Hindlimb muscle (tissue), 1 donor: Measurements from ENCODE around the gene MYO16. TPM values are rescaled to one million over a fixed set of nuclear protein-coding genes. Genes with fewer than 3 reads are reported as not detected.
"Not testable (repeated sequence)": the region's sequence is repeated elsewhere in the genome, so short reads cannot be mapped to it uniquely, and the experiment has no call there.

ENCODE experiments used
- DNase-seq: peaks from one replicate; pipeline ENCODE4 v3.0.0-alpha.2; 2013
- polyA plus RNA-seq: library from polyadenylated mRNA; unstranded; fragments of 120-200 nt; gene quantifications from one replicate; pipeline ENCODE4 v1.2.1, GENCODE V29; 2013; ENCODE audit not compliant: insufficient read length

Gene MYO16
- polyA plus RNA-seq, 1 donor, result 27.9 TPM

GRCh38 chr13:108902405-108903155, 273.2 kb downstream of the MYO16 start:
- no peak for DNase-seq

- no peak for DNase-seq
Measured at GRCh38 chr13:108903613-108904012, 274.2 kb downstream of the MYO16 start.

- no peak for DNase-seq
Measured at GRCh38 chr13:108911807-108912206, 282.4 kb downstream of the MYO16 start.

- DNase-seq, result not testable (repeated sequence)
Measured at GRCh38 chr13:108913731-108914130, 284.3 kb downstream of the MYO16 start.

- peak; percentile 45 for DNase-seq
Measured at GRCh38 chr13:108915095-108915633, 285.8 kb downstream of the MYO16 start.

- DNase-seq, result peak; percentile 64
Measured at GRCh38 chr13:108915634-108916512, 286.5 kb downstream of the MYO16 start.

GRCh38 chr13:108917581-108917980, 288.2 kb downstream of the MYO16 start:
- no peak for DNase-seq

GRCh38 chr13:108919036-108919907, 289.9 kb downstream of the MYO16 start:
- no peak for DNase-seq

GRCh38 chr13:108920137-108920536, 290.7 kb downstream of the MYO16 start:
- DNase-seq, result no peak

- DNase-seq, result no peak
Measured at GRCh38 chr13:108921238-108921637, 291.8 kb downstream of the MYO16 start.

GRCh38 chr13:108922108-108922507, 292.7 kb downstream of the MYO16 start:
- no peak for DNase-seq

- DNase-seq, result no peak
Measured at GRCh38 chr13:108923386-108924047, 294.1 kb downstream of the MYO16 start.

- DNase-seq, result no peak
Measured at GRCh38 chr13:108924134-108924533, 294.7 kb downstream of the MYO16 start.

GRCh38 chr13:108924541-108924940, 295.1 kb downstream of the MYO16 start:
- no peak for DNase-seq

GRCh38 chr13:108925070-108925469, 295.7 kb downstream of the MYO16 start:
- no peak for DNase-seq

- DNase-seq, result no peak
Measured at GRCh38 chr13:108926862-108927261, 297.5 kb downstream of the MYO16 start.

- no peak for DNase-seq
Measured at GRCh38 chr13:108927615-108928014, 298.2 kb downstream of the MYO16 start.

GRCh38 chr13:108929532-108930206, 300.3 kb downstream of the MYO16 start:
- no peak for DNase-seq

- DNase-seq, result no peak
Measured at GRCh38 chr13:108932196-108932595, 302.8 kb downstream of the MYO16 start.

GRCh38 chr13:108933061-108933460, 303.6 kb downstream of the MYO16 start:
- no peak for DNase-seq

- DNase-seq, result no peak
Measured at GRCh38 chr13:108938155-108938554, 308.7 kb downstream of the MYO16 start.
